Gastrocnemius medialis (tissue), 4 donors: ENCODE data around the gene PAPPA.

Source experiments
- CTCF ChIP-seq, 5 experiments: fragments of 450-650 bp in 3 of 5; fragments of 200-600 bp in 2 of 5; sonication (generic) in 2 of 5; IDR thresholded peaks in 4 of 5; conservative IDR thresholded peaks in 1 of 5; 1 replicate in 4 of 5; 2 replicates in 1 of 5; pipeline ENCODE4 v1.5.1; 2016 to 2019; ENCODE audit warnings: antibody characterized with exemption in 5 of 5, mild to moderate bottlenecking in 3 of 5, moderate library complexity in 3 of 5
- POLR2A ChIP-seq, 2 donors: fragments of 450-650 bp; IDR thresholded peaks; one replicate each; pipeline ENCODE4 v1.6.1; 2017; ENCODE audit warnings: antibody characterized with exemption in 2 of 2, mild to moderate bottlenecking in 2 of 2, moderate library complexity in 2 of 2

GRCh38 chr9:116405321-116405720, 251.7 kb downstream of the PAPPA start:
- no peak for TF ChIP-seq CTCF (IDR thresholded peaks at IDR 0.05 in 4 of 5, conservative IDR thresholded peaks at IDR 0.05 in 1 of 5)
- no peak for TF ChIP-seq POLR2A (IDR thresholded peaks at IDR 0.05)
